Aorta (tissue), 5 donors: Measurements from ENCODE around the gene POLE. TPM values are rescaled to one million over a fixed set of nuclear protein-coding genes. Genes with fewer than 3 reads are reported as not detected.
"Not testable (repeated sequence)": the region's sequence is repeated elsewhere in the genome, so short reads cannot be mapped to it uniquely, and the experiment has no call there.

Experiments
- ATAC-seq: fragments of 200-7000 bp; cut with Tn5 transposase; one replicate; pipeline ENCODE4 v1.9.1; 2022; ENCODE audit warnings: moderate library complexity; ENCODE audit not compliant: low FRiP score
- DNase-seq, 2 donors: peaks; one replicate each; pipeline ENCODE4 v3.0.0-alpha.2; 2020
- H3K27ac ChIP-seq, 2 donors: one replicate each; pipeline ENCODE4 v1.5.1; 2013; ENCODE audit warnings: low read length in 2 of 2, mild to moderate bottlenecking in 2 of 2, moderate library complexity in 2 of 2, control low read depth in 1 of 2, inconsistent platforms in 1 of 2, low read depth in 1 of 2
- H3K27me3 ChIP-seq, 2 donors: one replicate each; pipeline ENCODE4 v1.6.1; 2013; ENCODE audit warnings: control low read depth in 1 of 2, low read length in 1 of 2, mild to moderate bottlenecking in 1 of 2, moderate library complexity in 1 of 2; ENCODE audit not compliant: insufficient read depth in 2 of 2, control insufficient read depth in 1 of 2
- H3K36me3 ChIP-seq, 2 donors: one replicate each; pipeline ENCODE4 v1.6.1; 2013; ENCODE audit warnings: control low read depth in 1 of 2, low read length in 1 of 2, mild to moderate bottlenecking in 1 of 2; ENCODE audit not compliant: insufficient read depth in 2 of 2, control insufficient read depth in 1 of 2
- H3K4me1 ChIP-seq, 2 donors: one replicate each; pipeline ENCODE4 v1.6.1; 2013; ENCODE audit warnings: low read length in 2 of 2, control low read depth in 1 of 2, mild to moderate bottlenecking in 1 of 2, moderate library complexity in 1 of 2; ENCODE audit not compliant: insufficient read depth in 2 of 2, control insufficient read depth in 1 of 2
- H3K4me3 ChIP-seq, 2 donors: one replicate each; pipeline ENCODE4 v1.5.1; 2013; ENCODE audit warnings: low read length in 2 of 2, control low read depth in 1 of 2, mild to moderate bottlenecking in 1 of 2
- H3K9me3 ChIP-seq: one replicate; pipeline ENCODE4 v1.6.1; 2013; ENCODE audit warnings: mild to moderate bottlenecking, low read length; ENCODE audit not compliant: control insufficient read depth
- WGBS, 2 donors: extraction: QIAGEN DNeasy Blood & Tissue Kit; methylation state at CpG; one replicate each; pipeline ENCODE4 v1.1.7; 2013; 5-methylcytosine and 5-hydroxymethylcytosine counted together
- intact Hi-C, 2 donors: fragments of 100-400 bp; cut with DNase I; formaldehyde crosslinking; loops; one replicate each; pipeline versions ENCODE4 v1.14.2 to v1.15.0; 2022
- polyA plus RNA-seq, 2 donors: library from polyadenylated mRNA; stranded (reverse); fragments of 200-250 nt; gene quantifications; one replicate each; pipeline ENCODE4 v1.2.3, GENCODE V29; 2013
- total RNA-seq, 2 donors: library from RNA; stranded (reverse); fragmentation: NEBNext Ultra II Directional; extraction: Animal tissue kit (Norgen Biotek cat#: 25700); gene quantifications; one replicate each; pipeline ENCODE4 v1.2.1, GENCODE V29; 2021
- donor health status: healthy with polysubstance abuse.
- donor health status: Bipolar disorder and iron deficiency.
- donor health status: DM: no; HTN: no; CAD: no.
- donor health status: DM: no; HTN: no; CAD: no.
- donor health status: DM: yes; HTN: yes; CAD: no.

Gene POLE
- total and polyA plus RNA-seq, 4 donors: 7.5 to 46.8 (median 37.2) TPM

DNA sequence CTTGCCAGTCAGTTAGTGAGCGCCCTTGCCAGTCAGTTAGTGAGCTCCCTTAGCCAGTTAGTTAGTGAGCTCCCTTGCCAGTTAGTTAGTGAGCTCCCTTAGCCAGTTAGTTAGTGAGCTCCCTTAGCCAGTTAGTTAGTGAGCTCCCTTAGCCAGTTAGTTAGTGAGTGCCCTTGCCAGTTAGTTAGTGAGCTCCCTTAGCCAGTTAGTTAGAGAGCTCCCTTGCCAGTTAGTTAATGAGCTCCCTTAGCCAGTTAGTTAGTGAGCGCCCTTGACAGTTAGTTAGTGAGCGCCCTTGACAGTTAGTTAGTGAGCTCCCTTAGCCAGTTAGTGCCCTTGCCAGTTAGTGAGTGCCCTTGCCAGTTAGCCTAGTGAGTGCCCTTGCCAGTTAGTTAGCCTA is 7.7 kb upstream of the POLE start:
- WGBS, 2 donors: 96 to 97% methylated on average over 3 of the region's 3 CpGs
- H3K36me3 ChIP-seq, H3K27me3 ChIP-seq, ATAC-seq, H3K4me1 ChIP-seq, H3K9me3 ChIP-seq, intact Hi-C loops, H3K4me3 ChIP-seq, H3K27ac ChIP-seq, DNase-seq: not testable (repeated sequence)

- H3K4me1 ChIP-seq, intact Hi-C loops, H3K27me3 ChIP-seq, DNase-seq, H3K9me3 ChIP-seq, H3K27ac ChIP-seq, H3K4me3 ChIP-seq, ATAC-seq, H3K36me3 ChIP-seq: not testable (repeated sequence)
- 90 to 100% methylated on average over 3 of the region's 3 CpGs for WGBS, 2 donors
Measured at GRCh38 chr12:132692030-132692429, 4.9 kb upstream of the POLE start.

DNA sequence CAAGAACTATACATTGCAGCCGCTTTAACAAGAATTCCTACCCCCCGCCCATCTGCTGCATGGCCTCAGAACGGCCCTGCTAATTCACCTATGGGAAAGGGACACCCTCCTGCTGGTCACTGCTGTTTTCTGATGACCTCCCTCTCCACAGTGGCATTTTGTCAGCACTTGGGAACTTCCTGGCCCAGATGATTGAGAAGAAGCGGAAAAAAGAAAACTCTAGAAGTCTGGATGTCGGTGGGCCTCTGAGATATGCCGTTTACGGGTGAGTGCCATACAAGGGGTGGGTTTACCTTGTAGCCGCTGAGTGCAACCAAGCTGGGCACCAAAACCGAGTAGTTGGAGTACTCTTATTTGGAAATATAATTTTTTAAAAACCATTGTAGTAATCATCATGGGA is 3.0 kb upstream of the POLE start:
- DNase-seq (no peak), ATAC-seq (no peak)
- Histone ChIP-seq H3K36me3 (no peaks in the 10 kb centered on the region), H3K4me3 (no peak overlapping the region), H3K4me1 (no peaks in the 10 kb centered on the region), H3K27ac (no peak overlapping the region), H3K27me3 (no peaks in the 10 kb centered on the region), H3K9me3 (no peaks in the 10 kb centered on the region)
- intact Hi-C loops: no loop called here
- 95 to 96% methylated on average over 9 of the region's 9 CpGs for WGBS, 2 donors

GRCh38 chr12:132689227-132689626 is 2.1 kb upstream of the POLE start:
- H3K4me3 ChIP-seq: no peak overlapping the region
- no peaks in the 10 kb centered on the region for H3K27me3 ChIP-seq
- DNase-seq: no peak
- H3K9me3 ChIP-seq: no peaks in the 10 kb centered on the region
- H3K4me1 ChIP-seq: no peaks in the 10 kb centered on the region
- no peaks in the 10 kb centered on the region for H3K36me3 ChIP-seq
- 66 to 72% methylated on average over 18 of the region's 18 CpGs for WGBS, 2 donors
- intact Hi-C loops: no loop called here
- no peak for ATAC-seq
- no peak overlapping the region for H3K27ac ChIP-seq

- DNase-seq (no peak), ATAC-seq (peak; percentile 12)
- 0 to 1% methylated on average over 32 to 55 of the region's 55 CpGs for WGBS, 2 donors
- Histone ChIP-seq H3K4me3 (peak overlapping the region; percentile 55 to 98), H3K4me1 (no peaks in the 10 kb centered on the region), H3K27me3 (no peaks in the 10 kb centered on the region), H3K27ac (peak overlapping the region in 1 of 2 donors; percentile 24), H3K36me3 (no peaks in the 10 kb centered on the region), H3K9me3 (no peaks in the 10 kb centered on the region)
- intact Hi-C loops: loop anchor here in 1 of 2 donors (2.0 kb wide), 1 partner anchor 24 kb away; the partner anchor contains the start of gene PGAM5
Measured at GRCh38 chr12:132686825-132687210, 324 bp downstream of the POLE start.

DNA sequence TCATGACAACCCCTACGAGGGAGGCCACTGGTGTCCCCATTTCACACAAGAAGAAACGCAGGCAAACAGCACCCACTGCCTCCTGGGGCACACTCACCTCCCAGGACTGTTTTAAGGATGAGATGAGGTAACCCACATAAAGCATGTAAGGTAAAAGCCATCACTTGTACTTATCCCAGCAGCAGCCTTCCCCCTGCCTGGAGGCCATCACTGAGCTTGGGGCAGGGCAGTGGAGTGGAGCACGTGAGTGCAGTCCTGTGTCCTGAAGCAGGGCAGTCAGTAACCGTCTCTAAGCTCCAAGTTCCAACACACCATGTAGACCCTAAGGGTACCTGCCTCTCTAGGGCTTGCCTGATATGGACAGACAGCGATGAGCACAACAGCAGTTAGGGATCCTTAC is 1.7 kb downstream of the POLE start:
- Histone ChIP-seq H3K36me3 (no peaks in the 10 kb centered on the region), H3K27ac (no peak overlapping the region), H3K9me3 (no peaks in the 10 kb centered on the region), H3K4me1 (no peaks in the 10 kb centered on the region), H3K27me3 (no peaks in the 10 kb centered on the region), H3K4me3 (no peak overlapping the region)
- WGBS, 2 donors: 72 to 81% methylated on average over 5 of the region's 5 CpGs
- DNase-seq (no peak), ATAC-seq (no peak)
- intact Hi-C loops: no loop called here

DNA sequence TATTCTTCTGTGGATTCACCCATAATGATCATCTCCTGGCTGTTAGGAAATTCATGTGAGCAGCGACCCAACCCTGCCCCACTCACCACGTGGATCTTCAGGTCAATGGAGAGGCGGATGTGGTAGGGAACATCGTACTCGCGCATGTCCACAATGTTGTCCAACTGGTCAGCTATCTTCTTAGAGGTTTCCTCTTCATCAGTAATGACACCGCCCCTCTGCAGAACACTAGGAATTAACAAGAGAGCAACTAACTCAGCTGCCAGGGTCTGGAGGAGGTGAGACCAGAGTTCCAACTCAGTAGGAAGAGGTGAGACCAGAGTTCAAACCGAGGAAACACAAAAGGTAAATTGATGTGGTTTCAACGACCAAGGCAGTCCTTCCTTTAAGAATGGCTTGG is 9.7 kb downstream of the POLE start:
- Histone ChIP-seq H3K27me3 (no peaks in the 10 kb centered on the region), H3K36me3 (peaks cover 2 to 5% of the 10 kb centered on the region in 2 donors), H3K9me3 (no peaks in the 10 kb centered on the region), H3K4me1 (no peaks in the 10 kb centered on the region), H3K4me3 (no peak overlapping the region), H3K27ac (no peak overlapping the region)
- DNase-seq (no peak), ATAC-seq (no peak)
- 92 to 94% methylated on average over 9 of the region's 9 CpGs for WGBS, 2 donors
- intact Hi-C loops: no loop called here

DNA sequence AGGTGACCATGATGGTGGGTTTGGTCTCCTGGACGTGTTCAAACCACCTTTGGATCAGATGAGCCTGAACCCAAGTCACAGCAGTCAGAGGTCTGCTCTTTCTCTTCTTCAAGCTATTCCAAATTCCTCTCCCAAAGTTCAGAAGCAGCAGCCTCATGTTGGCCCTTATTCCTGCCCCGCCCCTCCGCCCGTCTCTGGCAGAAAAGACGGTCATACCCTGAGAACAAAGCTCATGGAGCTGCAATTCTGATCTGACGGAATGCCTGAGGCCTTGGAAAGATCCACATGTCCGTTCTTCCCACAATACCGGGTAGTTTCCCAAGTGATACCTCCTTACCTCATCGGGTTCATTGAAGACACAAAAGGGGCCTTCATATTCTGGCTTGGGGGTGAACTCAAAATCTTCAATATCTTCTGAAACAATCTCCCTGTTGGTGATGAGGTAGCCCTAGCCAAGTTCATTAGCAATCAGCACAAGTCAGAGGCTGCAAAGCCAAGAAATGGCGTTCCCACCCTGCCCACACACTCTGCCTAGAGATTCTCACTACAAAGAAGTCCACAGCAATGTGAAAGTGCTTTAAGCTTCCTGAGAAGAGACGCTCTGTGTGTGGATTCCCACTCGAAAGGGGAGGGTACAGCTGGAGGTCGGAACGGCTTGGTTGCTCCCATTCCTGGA is 11.2 kb downstream of the POLE start:
- Histone ChIP-seq H3K27me3 (no peaks in the 10 kb centered on the region), H3K4me1 (no peaks in the 10 kb centered on the region), H3K9me3 (no peaks in the 10 kb centered on the region), H3K27ac (no peak overlapping the region), H3K4me3 (no peak overlapping the region), H3K36me3 (peaks cover 2 to 9% of the 10 kb centered on the region in 2 donors)
- 90 to 94% methylated on average over 14 of the region's 14 CpGs for WGBS, 2 donors
- no peak for ATAC-seq
- intact Hi-C loops: no loop called here
- no peak for DNase-seq

GRCh38 chr12:132674561-132674960 is 12.6 kb downstream of the POLE start:
- Histone ChIP-seq H3K4me3 (no peak overlapping the region), H3K27ac (no peak overlapping the region), H3K9me3 (no peaks in the 10 kb centered on the region), H3K4me1 (no peaks in the 10 kb centered on the region), H3K27me3 (no peaks in the 10 kb centered on the region), H3K36me3 (peaks cover 2 to 9% of the 10 kb centered on the region in 2 donors)
- ATAC-seq (no peak), DNase-seq (no peak)
- WGBS, 2 donors: 96 to 100% methylated on average over 5 of the region's 5 CpGs
- intact Hi-C loops: no loop called here
